ENCODE measurements around the gene BLOC1S2.

- TF ChIP-seq CEBPB (IDR thresholded peaks at IDR 0.05) (no peak), CTCF (IDR thresholded peaks at IDR 0.05) (no peak), CHD2 (IDR thresholded peaks at IDR 0.05; ENCODE audit: low read length, partially characterized antibody) (no peak), REST (IDR thresholded peaks at IDR 0.05) (no peak), HMGXB4 (CRISPR knock-in tag; IDR thresholded peaks at IDR 0.05; ENCODE audit: borderline replicate concordance) (no peak), USF2 (IDR thresholded peaks at IDR 0.05) (no peak), HES2 (IDR thresholded peaks at IDR 0.05) (no peak), RFX5 (IDR thresholded peaks at IDR 0.05) (no peak), MYC (IDR thresholded peaks at IDR 0.05; ENCODE audit: borderline replicate concordance, low read length) (no peak), MAX (IDR thresholded peaks at IDR 0.05) (no peak), POLR2A (IDR thresholded peaks at IDR 0.05; ENCODE audit: low read length) (no peak)
Measured at GRCh38 chr10:100306861-100307260, 20.4 kb upstream of the BLOC1S2 start.

Measured in A549 (cell line).